Measurements from ENCODE around the gene CABP4. TPM values are rescaled to one million over a fixed set of nuclear protein-coding genes. Genes with fewer than 3 reads are reported as not detected.
A peak's percentile ranks its signal among the peaks of the same experiment; 100 is the strongest.

Gene CABP4
- total RNA-seq, 1 donor from 2014 or later = 0.98 TPM

DNA sequence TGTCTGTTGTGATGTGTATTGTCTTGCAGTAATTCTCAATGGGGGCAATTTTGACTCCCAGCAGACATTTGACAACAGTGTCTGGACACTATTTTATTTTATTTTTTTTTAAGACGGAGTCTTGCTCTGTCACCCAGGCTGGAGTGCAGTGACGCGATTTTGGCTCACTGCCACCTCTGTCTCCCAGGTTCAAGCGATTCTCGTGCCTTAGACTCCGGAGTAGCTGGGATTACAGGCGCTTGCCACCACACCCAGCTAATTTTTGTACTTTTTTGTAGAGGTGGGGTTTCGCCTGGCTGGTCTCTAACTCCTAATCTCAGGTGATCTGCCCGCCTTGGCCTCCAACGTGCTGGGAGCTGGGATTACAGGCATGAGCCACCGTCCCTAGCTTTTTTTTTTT is 25.4 kb upstream of the CABP4 start:
- Histone ChIP-seq H3K36me3 (peaks cover 0 to 28% of the 10 kb centered on the region in 2 donors), H3K27ac (peak overlapping the region; percentile 92), H3K9me3 (no peaks in the 10 kb centered on the region), H3K27me3 (no peaks in the 10 kb centered on the region), H3K4me1 (peaks cover 30% of the 10 kb centered on the region), H3K4me3 (no peak overlapping the region)
- TF ChIP-seq, protein P1, sequence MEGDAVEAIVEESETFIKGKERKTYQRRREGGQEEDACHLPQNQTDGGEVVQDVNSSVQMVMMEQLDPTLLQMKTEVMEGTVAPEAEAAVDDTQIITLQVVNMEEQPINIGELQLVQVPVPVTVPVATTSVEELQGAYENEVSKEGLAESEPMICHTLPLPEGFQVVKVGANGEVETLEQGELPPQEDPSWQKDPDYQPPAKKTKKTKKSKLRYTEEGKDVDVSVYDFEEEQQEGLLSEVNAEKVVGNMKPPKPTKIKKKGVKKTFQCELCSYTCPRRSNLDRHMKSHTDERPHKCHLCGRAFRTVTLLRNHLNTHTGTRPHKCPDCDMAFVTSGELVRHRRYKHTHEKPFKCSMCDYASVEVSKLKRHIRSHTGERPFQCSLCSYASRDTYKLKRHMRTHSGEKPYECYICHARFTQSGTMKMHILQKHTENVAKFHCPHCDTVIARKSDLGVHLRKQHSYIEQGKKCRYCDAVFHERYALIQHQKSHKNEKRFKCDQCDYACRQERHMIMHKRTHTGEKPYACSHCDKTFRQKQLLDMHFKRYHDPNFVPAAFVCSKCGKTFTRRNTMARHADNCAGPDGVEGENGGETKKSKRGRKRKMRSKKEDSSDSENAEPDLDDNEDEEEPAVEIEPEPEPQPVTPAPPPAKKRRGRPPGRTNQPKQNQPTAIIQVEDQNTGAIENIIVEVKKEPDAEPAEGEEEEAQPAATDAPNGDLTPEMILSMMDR (IDR thresholded peaks at IDR 0.05) = no peak
- TF ChIP-seq POLR2AphosphoS5 (IDR thresholded peaks at IDR 0.05; ENCODE audit: insufficient read depth in 1 of 2, low read depth in 1 of 2) = no peak
- TF ChIP-seq POLR2A (IDR thresholded peaks at IDR 0.05) = no peak
- intact Hi-C loops (cut with DNase I) = no loop called here
- no peak for DNase-seq (ENCODE audit: extremely low spot score in 2 of 2)

DNA sequence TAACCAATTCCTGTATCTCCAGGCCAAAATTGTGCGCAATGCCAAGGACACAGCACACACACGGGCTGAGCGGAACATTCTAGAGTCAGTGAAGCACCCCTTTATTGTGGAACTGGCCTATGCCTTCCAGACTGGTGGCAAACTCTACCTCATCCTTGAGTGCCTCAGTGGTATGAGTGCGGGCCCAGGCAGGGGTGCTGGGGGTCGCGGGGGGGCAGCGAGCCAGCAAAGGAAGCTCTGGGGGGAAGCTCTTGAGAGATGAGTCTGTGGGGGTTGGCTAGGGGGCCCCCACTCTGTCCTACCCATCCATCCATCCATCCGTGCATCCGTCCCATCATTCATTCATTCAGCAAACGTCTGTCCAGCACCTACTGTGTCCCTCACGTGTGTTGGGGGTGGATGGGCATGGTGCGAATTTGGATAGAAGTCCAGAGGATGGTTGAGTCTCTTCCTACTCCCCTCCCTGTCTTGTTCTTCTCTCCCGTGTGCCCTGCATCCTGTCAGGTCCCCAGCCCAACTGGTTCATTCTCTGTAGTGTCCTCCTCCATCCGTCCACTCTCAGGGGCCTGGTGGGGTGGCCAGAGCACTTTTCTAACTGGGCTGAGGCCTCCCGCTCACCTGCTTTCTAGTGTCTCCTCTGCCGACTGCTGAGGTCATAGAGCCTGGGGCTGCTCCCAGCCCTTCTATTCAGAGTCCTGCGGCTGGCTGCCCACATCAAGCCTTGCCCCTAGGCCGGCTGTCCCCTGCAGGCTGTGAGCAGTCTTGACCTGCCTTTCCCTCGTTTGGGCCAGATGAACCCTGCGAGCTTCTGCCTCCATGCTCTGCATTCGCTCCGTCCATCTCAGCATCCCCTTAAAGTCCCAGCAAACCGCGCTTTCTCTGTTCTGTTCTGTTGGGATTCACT is 23.6 kb upstream of the CABP4 start:
- Histone ChIP-seq H3K4me3 (no peak overlapping the region), H3K36me3 (peaks cover 0 to 43% of the 10 kb centered on the region in 2 donors), H3K27me3 (no peaks in the 10 kb centered on the region), H3K4me1 (peaks cover 48% of the 10 kb centered on the region), H3K9me3 (no peaks in the 10 kb centered on the region), H3K27ac (no peak overlapping the region)
- TF ChIP-seq, protein P1 (IDR thresholded peaks at IDR 0.05) = no peak
- TF ChIP-seq POLR2AphosphoS5 (IDR thresholded peaks at IDR 0.05; ENCODE audit: insufficient read depth in 1 of 2, low read depth in 1 of 2) = no peak
- TF ChIP-seq POLR2A (IDR thresholded peaks at IDR 0.05) = no peak
- DNase-seq (ENCODE audit: extremely low spot score in 2 of 2) = no peak
- intact Hi-C loops (cut with DNase I) = no loop called here

DNA sequence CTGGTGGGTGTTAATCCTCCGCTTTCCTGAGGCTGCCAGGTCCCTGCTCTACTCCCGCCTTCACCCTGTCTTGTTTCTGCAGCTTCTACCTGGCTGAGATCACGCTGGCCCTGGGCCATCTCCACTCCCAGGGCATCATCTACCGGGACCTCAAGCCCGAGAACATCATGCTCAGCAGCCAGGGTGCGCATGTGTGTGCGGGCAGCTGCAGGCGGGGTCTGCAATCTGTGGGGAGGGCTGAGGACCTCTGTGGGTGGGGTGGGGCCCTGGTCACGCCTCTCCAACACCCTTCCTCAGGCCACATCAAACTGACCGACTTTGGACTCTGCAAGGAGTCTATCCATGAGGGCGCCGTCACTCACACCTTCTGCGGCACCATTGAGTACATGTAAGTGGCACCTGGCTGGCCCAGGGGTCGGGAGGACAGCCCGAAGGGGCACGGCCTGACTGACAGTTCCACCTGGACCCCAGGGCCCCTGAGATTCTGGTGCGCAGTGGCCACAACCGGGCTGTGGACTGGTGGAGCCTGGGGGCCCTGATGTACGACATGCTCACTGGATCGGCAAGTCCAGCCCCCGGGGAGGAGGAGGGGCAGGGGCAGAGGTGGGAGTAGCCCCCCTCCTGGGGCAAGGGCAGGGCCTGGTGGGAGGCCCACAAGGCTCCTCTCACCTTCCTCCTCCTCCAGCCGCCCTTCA is 22.4 kb upstream of the CABP4 start:
- no peaks in the 10 kb centered on the region for H3K27me3 ChIP-seq

DNA sequence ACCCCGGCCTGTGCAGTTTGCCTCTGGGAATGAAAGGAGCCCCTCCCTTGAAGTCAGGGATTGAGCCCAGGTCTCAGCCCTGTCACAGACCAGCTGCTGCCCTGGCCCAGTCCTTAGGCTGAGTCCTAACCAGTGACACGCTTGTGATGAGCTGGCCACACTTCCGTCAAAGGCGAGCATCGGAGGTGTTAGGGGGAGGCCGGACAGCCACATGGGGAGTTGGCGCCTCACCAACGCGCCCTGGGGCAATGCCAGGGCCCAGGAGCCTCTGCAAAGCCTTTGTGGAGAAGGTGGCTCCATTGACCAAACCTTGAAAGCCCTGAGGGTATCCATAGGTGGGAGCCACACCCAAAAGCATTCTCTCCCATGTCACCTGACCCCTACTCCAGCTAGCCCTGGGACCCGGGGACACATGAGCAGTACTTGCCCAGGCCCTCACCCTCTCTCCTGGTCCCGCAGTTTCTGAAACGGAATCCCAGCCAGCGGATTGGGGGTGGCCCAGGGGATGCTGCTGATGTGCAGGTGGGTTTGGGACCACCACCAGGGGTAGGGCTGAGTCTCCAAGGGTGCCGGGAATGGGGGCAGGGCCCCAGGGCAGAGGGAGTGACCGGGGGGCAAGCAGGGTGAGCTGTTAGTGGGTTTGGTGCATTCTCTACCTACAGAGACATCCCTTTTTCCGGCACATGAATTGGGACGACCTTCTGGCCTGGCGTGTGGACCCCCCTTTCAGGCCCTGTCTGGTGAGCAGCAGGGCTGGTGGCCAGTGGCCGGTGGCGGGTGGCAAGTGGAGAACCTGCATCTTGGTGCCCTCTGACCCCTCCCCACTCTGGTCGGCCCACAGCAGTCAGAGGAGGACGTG is 21.4 kb upstream of the CABP4 start:
- intact Hi-C loops (cut with DNase I) = no loop called here
- Histone ChIP-seq H3K9me3 (no peaks in the 10 kb centered on the region), H3K4me3 (no peak overlapping the region), H3K36me3 (peaks cover 0 to 43% of the 10 kb centered on the region in 2 donors), H3K27ac (no peak overlapping the region), H3K27me3 (no peaks in the 10 kb centered on the region), H3K4me1 (peaks cover 41% of the 10 kb centered on the region)
- no peak for DNase-seq (ENCODE audit: extremely low spot score in 2 of 2)
- TF ChIP-seq POLR2AphosphoS5 (IDR thresholded peaks at IDR 0.05; ENCODE audit: insufficient read depth in 1 of 2, low read depth in 1 of 2) (no peak), POLR2A (IDR thresholded peaks at IDR 0.05) (no peak)
- TF ChIP-seq, protein P1 (IDR thresholded peaks at IDR 0.05) = no peak

More for the DNA sequence above, 22.4 kb upstream of the CABP4 start:
- DNase-seq (ENCODE audit: extremely low spot score in 2 of 2) = no peak
- Histone ChIP-seq H3K36me3 (peaks cover 0 to 43% of the 10 kb centered on the region in 2 donors), H3K27ac (no peak overlapping the region), H3K4me1 (peaks cover 44% of the 10 kb centered on the region), H3K4me3 (no peak overlapping the region), H3K9me3 (no peaks in the 10 kb centered on the region)
- TF ChIP-seq, protein P1 (IDR thresholded peaks at IDR 0.05) = no peak
- TF ChIP-seq POLR2AphosphoS5 (IDR thresholded peaks at IDR 0.05; ENCODE audit: insufficient read depth in 1 of 2, low read depth in 1 of 2) = no peak
- no peak for TF ChIP-seq POLR2A (IDR thresholded peaks at IDR 0.05)
- intact Hi-C loops (cut with DNase I) = no loop called here
